Activated CD8-positive, alpha-beta memory T cell treated with anti-CD3 and anti-CD28 coated beads, Interleukin-2, amount 50 U/mL, for 24 hours (primary cell): ENCODE measurements around the gene DUSP3.

Source experiments
- DNase-seq: peaks from one replicate; pipeline ENCODE4 v3.0.0-alpha.2; 2020; ENCODE audit errors: extremely low read depth

The DUSP3 gene

DNA sequence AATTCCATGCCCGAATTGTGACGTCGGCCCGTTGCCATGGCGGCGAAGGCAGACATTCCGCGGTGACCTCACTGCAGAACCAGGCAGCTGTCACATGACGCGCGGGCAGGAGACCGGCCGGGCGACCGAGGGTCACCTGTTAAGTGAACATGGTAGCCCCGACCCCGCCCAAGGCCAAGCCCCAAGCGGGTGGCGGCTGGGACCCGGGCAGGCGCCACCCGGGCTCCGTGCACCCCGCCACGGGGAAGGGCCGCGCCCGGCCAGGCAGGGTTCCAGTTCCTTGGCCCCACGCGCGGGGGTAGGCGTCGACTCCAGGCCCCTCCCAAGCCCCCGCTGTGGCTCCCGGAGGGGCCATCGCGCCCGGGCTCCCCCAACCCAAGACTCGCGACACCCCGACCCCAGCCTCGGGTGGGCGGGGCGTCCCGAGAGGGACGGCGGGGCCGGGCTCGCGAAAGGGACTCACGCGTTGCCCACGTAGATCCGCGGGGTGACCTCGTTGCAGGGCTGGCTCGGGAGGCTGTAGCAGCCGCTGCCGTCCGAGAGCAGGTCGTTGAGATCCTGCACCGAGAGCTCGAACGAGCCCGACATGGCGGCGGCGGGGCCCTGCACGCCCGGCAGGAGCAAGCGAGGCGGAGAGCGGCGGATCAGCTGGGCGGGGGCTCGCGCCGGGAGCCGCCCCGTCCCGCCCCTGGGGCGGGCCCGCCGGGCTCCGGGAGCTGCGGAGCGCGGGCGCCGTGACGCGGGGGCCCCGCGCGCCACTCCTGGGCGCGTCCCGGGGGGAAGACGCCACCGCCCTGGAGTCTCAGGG lies at the start of gene DUSP3:
TSS of gene DUSP3 (minus strand) at position 641 of the 808 bp plus-strand sequence. CDS start at position 588, 53 bp downstream.
- no peak for DNase-seq

DNA sequence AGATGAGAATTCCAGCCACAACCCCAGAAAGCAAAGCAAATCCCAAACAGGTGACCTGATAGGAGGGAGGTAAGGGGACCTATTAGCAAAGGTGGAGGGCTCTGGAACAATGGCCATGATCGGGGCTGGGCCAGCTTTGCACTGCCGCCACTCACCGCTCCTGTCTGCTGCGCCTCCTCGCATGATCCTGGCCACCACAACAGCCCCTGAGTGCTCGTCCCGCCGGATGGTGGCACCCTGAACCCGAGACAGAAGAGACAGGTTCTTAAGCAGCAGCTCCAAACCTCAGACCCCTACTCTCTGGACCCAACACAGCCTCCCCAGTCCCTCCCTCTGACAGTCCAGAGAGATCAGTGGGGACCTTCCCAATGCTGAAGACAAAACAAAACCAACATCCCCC lies 48.8 kb upstream of the DUSP3 start:
- DNase-seq: no peak

DNA sequence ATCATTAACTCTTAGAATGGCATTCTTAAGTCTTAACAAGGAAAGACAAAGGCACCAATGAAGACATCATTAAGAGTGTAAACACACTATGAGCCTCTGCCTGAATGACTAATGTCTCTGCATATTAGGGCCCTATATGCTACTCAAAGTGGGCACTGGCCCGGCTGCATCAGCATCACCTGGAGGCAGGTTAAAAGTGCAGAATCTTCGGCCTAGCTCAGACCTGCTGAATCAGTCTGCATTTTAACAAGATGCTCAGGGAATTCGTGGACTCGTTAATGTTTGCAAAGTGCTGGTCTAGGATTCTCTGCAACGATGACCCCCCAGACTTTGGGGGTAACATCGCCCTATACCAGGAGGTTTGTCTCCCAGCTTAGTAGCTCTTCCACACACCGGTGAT lies 47.4 kb upstream of the DUSP3 start:
- no peak for DNase-seq

DNA sequence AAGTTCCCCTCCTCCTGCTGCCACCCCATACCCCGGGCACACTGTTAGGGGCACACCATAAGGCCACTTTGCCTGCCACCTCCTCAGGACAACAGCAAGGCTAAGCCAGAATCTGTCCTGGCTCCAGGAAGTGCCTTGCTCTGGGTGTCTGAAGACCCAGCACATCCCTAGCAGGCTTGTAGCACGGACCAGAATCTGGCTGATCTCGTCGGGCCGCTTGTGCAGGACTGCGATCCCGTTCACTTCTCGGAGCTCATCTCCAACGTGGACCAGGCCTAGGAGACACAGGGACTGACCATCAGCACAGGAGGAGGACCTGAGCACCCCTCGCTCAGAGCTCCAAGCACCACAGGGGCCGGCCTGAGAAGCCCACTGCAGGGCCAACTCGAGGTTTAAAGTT lies 46.8 kb upstream of the DUSP3 start:
- DNase-seq: no peak

DNA sequence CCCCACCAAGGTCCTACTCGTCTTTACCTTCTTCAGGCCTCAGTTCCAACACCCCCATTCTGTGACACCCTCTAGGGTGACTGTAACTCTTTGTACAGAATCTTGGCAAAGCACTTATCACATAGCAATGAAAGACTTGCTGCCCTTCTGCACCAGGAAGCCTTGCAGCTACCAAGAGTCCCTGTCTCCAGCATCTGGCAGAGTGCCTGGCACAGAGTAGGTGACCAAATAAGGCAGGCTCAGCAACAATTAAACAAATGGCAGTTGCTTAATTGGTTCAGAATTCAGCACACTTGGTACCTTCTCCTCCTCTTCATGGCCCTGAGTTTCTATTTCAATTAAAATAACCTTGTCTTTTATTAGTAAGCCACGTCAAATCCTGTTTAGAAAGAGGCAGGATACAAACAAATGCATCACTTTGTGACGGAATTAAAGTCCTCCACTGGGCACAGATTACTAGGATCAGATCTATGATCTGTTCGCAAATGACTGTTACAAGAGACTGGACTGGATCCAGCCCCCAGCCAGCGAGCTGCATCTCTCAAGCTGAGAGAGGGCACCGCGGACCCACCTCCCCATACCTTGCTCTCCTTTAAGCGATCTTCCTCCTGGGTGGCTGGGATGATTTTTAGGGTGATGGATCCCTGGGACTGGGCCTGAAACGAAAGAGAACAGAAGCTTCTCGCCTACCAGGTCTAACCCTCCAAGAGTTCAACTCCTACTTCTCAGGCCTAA lies 44.7 kb upstream of the DUSP3 start:
- no peak for DNase-seq

DNA sequence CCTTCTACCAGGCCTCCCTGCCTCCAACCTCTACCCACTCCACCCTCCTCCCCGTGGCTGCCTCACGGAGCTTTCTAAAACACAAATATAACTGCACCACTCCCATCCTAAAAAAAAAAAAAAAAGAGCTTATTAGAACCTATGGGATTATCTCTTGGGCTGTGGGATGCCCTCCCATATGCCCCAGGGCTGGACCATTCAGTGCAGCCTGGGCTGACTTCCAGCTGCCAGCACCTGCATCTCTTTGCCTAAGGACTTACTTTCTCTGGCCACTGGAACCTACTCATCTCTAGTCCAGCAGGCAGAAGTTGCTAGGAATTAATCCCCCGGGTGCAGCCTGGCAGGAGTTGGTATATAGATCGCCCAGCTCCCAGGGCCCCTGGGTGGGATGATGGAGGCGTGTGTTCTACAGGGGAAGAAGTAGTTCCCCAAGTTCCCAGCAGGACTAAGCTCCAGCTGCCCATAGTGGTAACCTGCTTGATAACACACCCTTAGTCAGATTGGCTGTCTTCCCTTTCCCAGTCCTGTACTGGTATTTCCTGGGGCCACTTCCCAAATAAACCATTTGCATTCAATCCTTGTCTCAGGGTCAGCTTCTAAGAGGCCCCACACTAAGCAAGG lies 43.9 kb upstream of the DUSP3 start:
- no peak for DNase-seq

DNA sequence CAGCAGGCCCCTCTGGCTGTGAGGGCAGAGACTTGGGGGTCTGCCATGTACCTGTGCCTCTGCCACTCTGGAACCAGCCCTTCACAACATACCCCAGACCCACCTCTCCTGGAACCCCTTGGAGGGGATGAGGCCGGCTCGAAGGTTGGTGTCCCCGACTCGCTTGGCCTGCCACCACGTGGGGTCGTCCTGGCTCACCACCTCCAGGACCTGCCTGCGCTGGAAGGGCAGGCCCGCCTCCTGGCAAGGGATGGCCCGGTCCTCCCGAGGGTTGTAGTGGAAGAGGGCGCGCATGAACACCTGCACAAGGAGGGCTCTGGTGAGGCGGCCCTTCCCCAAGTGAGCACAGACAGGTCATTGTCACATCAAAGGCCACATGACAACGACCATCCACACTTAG lies 42.0 kb upstream of the DUSP3 start:
- DNase-seq: no peak

DNA sequence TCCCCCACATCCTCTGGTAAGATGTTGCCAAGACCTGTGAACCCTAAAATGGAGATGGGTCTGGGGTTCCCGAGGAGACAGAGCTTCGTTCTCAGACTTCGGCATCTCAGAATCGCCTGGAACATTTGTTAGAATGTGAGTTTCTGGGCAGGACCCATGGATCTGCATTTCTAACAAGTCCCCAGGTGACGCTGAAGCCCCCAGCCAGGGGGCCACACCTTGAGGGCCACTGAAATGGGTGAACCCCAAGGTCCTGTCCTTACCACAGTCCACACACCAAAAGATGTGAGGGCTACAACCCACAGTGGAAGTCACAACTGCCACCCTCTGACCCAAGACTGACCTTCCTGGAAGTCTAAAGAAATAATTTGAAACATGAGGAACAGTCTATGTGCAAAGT lies 40.2 kb upstream of the DUSP3 start:
- no peak for DNase-seq

DNA sequence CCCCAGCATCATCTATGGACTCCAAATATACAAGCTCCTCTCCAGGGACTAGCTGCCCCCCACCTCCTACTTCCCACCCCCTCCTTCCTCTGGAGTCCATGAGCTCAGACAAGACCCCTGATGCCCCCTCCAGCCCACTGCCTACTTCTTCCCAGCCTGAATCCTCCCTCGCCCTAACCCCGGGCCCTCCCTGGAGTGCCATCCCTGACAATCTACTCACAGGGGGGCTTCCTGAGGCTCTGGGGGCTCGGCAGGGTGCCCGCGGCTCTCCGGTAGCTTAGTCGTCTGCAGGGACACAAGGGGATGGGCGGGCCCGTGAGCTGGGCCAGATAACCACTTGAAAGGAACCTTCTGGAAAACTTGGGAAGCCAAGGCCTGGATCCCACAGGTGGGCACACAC lies 39.0 kb upstream of the DUSP3 start:
- DNase-seq: no peak

DNA sequence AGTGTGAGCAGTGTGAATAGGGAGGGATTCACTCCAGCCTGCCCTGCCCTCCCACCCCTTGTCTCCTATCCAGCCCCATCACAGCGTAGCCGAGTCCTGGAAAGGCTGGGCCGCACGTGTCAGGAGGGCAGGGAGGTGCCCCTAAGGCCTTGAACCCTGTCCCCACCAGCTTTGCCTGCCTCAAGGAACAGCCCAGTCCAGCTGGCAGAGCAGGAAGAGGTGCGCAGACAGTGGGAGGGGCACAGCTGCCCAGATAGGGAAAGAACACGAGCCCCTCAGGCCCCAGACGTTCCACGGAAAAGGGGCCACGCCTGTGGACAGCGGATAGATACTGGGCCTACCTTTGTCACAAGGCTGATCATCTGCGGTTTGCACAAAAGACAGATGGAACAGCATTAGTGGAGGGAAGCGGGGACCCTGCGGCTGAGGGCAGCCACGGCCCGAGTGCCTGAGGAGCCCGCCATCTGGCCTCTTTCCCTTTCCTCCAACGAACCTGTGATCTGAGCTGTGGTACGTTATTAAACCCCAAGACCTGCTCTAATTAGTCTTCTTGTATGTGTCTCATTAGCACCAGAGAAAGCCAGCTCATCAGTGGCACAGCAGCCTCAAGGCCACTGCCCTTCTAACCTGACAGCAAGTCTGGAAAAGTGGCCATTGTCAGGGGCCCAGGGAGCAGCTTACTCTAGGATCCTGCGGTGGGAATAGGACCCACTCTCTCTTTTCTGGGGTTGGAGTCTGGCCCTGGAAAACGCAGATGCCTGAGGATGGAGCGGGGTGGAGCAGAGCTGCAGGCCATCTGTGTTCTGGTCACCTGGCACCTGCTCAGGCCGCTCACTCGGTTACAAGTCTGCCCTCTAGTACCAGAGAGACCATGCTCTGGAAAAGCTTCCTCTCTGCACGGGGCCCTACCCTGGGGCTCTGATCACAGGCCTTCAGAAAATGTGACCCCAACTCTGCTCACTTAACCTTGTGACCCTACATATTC lies 37.9 kb upstream of the DUSP3 start:
- DNase-seq: no peak

DNA sequence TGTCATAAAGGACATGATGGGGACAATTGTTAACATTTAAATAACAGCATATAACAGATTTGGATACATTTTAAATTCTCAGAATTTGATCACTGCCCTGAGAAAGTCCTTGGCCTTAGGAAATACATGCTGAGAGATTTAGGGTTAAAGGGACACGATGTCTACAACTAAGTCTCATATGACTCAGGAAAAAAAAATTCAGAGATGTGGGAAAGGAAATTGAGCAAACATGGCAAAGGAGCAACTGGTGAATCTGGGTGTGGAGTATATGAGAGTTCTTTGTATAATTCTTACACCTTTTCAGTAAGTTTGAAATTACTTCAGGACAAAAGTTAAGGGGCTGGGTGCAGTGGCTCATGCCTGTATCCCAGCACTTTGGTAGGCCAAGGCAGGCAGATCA lies 35.9 kb upstream of the DUSP3 start:
- DNase-seq: no peak

DNA sequence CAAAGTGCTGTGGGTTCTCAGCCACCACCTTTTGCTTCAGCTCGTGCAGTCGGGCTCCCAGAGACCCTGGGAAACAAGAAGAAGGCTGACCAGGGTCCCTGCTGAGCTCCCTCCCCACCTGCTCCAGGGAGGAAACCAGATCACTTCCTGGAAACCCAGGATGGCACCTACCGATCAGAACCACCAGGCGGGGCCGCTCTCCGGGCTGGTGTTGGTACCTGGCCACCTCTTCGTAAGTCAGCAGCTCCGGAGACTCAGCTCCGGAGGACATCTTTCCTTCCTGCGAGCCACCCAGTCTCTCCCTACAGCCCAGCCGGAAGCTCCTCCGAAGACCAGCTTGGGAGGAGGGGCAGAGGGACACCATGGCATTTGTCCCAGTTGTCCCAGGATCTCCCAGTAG lies 35.2 kb upstream of the DUSP3 start:
- no peak for DNase-seq

DNA sequence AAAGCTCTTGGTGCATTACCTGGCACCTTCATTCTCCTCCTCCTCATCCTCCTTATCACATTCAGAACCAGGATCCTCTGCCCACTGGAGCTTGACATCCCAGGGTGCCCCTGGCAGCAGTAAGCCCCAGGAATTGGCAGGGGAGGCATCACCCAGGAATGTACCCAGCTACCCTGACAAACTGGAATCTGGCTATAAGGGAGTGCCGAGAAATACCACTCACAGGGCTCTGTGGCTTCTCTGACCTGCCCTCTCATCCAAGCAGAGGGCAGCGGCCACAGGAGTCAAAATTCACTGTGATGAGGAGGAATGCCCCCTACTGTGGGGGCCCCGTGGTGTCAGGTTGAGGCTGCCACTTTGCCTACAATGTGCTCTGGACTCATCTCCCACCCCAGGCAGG lies 34.6 kb upstream of the DUSP3 start:
- no peak for DNase-seq

DNA sequence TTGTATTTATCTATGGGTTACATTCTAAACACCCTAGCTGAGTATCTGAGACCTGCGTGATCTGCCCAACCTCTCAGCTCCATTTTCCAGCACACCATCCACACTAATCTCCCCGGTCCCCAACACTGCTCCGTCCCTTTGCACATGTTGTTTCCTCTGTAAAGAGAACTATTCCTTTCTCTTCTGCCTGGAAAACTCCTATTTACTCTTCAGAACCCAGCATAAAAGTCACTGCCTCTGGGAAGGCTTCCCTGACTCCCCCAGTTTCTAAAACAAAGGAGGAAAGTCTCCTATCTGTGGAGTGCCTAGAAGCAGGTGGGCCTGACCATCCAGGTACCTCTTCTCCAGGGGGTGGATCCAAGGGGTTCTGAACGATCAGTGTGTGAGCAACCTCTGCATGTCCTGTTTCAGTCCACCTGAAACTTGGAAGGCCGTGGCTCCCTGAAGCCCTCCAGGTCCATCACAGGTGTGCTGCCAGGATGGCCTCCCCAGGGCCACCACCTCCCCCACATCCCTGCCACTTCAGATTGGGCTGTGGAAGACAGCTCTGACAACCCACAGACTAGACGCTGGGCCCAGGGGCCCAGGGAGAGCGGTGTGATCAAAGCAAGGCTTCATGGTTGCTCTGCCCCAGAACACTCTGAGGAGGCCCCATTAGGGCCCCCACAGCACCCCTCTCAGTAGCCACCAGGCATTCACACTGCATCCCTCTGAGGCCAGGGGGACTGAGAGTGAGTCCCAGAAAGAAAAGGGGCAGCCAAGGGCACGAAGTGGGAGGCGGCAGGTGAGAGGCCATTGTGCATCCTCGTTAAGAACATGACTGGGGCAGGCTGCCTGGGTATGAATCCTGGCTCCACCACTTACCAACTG lies 33.9 kb upstream of the DUSP3 start:
- no peak for DNase-seq

DNA sequence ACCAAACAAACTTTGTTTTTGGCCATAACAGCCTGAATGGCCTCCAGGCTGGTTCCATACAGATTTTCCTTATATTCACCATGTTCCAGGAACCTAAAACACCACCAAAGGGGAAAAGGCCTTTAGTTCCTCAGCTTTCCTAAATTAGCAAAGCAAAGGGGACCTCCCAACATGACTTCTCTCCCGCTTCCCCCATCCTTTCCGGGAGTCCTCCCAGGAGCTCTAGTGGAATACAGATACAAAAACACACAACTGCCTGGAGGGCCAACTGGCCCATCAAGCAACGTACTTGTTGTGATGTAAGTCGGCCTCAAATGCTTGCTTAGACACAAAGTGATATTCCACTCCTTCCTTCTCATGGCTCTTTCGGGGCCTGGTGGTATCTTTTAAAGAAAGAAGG lies 32.0 kb upstream of the DUSP3 start:
- no peak for DNase-seq

DNA sequence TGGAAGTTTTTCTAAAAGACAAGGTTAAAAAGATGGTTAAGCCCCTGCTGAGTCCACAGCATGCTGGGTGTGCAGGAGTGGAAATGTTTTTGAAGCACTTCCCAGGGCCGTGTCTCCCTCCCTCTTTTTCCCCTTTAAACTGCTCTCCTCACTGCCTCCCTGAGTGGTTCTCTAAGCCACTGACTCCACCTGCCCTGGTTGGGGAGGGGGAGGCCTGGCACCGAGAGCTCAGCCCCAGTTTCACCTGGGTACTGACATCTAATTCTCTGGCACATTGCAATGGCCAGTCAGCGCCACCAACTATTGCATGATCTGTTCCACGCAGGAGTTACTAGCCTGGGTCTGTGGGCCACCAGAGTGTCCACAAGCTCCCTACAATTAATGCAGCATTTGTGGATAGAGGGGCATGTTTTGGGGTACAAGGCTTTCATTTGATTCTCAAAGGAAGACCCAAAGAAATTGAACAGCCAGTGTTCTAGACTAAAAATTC lies 31.5 kb upstream of the DUSP3 start:
- no peak for DNase-seq

DNA sequence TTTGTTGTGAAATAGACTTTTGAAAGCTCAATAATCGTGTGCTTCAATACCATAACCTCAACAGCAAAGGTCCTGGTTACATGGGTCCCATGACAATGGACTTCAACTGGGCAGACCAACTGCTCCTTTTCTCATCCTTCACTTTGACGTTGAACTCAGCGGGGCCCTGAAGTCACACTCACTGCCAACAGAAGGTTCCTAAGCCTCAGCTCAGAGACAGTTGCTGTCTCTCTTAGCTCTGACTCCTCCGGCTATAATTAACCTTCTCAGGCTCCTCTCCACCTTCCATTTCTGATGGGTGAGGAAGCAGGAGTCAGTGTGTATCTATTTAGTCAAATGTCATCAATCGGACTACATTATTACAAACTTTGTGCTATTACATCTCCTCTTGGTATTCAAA lies 30.3 kb upstream of the DUSP3 start:
- no peak for DNase-seq

DNA sequence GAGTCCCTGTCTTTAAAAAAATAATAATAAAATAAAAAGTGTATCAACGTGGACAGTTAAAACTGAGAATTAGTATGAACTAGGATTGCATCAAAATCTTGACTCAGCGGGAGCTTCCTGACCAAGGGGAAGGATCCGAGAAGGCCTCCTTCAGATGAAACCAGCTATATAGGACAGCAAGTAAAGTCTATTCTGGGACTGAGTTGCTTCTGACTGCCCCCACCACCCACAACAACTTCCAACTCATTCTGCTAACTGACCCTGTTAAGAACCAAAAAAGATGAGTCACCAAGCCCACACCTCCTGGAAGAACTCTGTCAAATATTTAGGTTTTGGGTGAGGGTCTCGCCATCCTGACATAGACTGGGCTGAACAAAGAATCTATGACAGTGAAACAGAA lies 29.3 kb upstream of the DUSP3 start:
- no peak for DNase-seq

DNA sequence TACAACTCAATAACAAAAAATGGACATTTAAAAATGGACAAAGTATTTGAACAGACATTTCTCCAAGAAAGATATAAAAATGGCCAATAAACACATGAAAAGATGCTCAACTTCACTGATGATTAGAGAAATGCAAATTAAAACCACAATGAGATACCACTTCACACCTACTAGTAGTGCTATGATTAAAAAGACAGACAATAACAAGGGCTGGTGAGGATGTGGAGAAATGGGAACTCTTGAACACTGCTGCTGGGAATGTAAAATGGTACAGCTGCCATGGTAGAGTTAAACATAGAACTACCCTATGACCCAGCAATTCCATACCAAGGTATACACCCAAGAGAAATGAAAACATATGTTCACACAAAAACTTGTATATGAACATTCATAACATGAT lies 26.3 kb upstream of the DUSP3 start:
- DNase-seq: no peak

DNA sequence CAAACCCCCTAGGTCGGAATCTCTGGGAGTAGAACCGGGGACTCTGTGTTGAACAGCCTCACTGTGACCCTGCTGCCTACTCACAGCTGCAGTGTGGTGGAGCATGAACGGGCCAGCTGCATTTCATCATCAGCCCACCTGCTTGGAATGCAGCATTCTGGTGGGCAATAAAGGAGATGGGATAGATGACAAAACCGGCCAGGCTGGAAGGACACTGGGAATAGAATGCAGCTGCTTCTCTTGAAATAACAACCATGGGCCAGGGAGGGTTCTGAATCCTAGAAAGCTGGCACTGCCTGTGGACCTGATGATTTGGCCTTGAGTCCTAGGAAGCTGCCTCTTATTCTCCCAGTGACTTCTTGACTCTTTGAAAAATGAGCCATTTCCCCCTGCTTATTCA lies 25.0 kb upstream of the DUSP3 start:
- DNase-seq: no peak

DNA sequence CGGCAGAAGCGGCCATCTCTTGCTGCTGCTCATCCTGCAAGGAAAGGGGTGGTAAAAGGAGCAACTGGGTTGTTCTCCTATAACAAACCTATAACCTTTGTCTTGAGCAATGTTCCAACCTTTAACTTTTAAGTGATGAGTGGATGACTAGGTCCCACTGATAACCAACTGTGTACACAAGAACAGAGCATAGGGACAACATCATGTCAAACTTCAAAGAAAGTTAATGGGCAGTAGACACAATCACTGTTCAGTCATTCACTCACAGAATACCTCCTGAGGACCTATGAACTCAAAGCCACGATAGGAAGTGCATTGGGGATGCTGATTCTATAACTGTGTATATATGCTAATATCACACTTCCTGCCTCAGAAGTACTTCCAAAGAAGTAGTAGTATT lies 23.1 kb upstream of the DUSP3 start:
- no peak for DNase-seq
